Measurements from ENCODE around the gene NLGN1. TPM values are rescaled to one million over a fixed set of nuclear protein-coding genes. Genes with fewer than 3 reads are reported as not detected.
"Not testable (repeated sequence)": the region's sequence is repeated elsewhere in the genome, so short reads cannot be mapped to it uniquely, and the experiment has no call there.

Gene NLGN1
- total and polyA plus RNA-seq, 2 of the 8 experiments (the other 6 are each of a cell fraction or from before 2014, with no cell fraction given) = 7.8 to 14.8 TPM

DNA sequence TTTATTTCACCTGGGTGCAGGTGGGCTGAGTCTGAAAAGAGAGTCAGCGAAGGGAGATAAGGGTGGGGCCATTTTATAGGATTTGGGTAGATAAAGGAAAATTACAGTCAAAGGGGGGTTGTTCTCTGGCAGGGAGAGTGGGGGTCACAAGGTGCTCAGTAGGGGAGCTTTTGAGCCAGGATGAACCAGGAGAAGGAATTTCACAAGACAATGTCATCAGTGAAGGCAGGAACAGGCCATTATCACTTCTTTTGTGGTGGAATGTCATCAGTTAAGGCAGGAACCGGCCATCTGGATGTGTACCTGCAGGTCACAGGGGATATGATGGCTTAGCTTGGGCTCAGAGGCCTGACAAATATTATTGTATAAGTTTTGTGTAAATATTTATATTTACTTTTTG is 44.4 kb upstream of the NLGN1 start:
- H2AFZ ChIP-seq (ENCODE audit: low read length); H3K4me3 ChIP-seq (ENCODE audit: extremely low read depth in 1 of 4, insufficient read depth in 2 of 4, low read depth in 3 of 4, low read length in 4 of 4); H3K27ac ChIP-seq (ENCODE audit: low read depth, low read length); H3K18ac ChIP-seq (ENCODE audit: extremely low read depth, low read length); H3K9me3 ChIP-seq (ENCODE audit: insufficient read depth in 2 of 2, low read depth in 1 of 2, low read length in 1 of 2); FAIRE-seq; H3K56ac ChIP-seq (replicated peaks; ENCODE audit: insufficient read length, low read depth, low read length); H4K20me1 ChIP-seq (replicated peaks in 1 of 2; ENCODE audit: control insufficient read depth in 1 of 2, insufficient read depth in 2 of 2, low read length in 2 of 2); H3K9ac ChIP-seq (replicated peaks in 1 of 4; ENCODE audit: extremely low read depth in 1 of 4, low read depth in 3 of 4, low read length in 3 of 4); H4K8ac ChIP-seq (ENCODE audit: extremely low read depth, insufficient read depth, low read length); H3K79me2 ChIP-seq (ENCODE audit: control insufficient read depth in 1 of 2, insufficient read depth in 2 of 2, low read length in 2 of 2); H2BK15ac ChIP-seq (ENCODE audit: low read length); H4K5ac ChIP-seq (ENCODE audit: insufficient read length, low read depth, low read length); H3K23me2 ChIP-seq (ENCODE audit: low read depth, low read length); H3K79me1 ChIP-seq (ENCODE audit: low read depth, low read length); H2BK120ac ChIP-seq (replicated peaks; ENCODE audit: low read depth, low read length); H2BK20ac ChIP-seq (ENCODE audit: low read length); H3K4me2 ChIP-seq (ENCODE audit: insufficient read depth in 1 of 2, low read depth in 2 of 2, low read length in 2 of 2); H2AK5ac ChIP-seq (ENCODE audit: low read depth, low read length); H3K14ac ChIP-seq (ENCODE audit: insufficient read length); H4K91ac ChIP-seq (replicated peaks; ENCODE audit: insufficient read length, low read length); H3K4ac ChIP-seq (replicated peaks; ENCODE audit: insufficient read length, low read depth, low read length); H2BK12ac ChIP-seq (ENCODE audit: low read depth, low read length); H3K36me3 ChIP-seq (ENCODE audit: control insufficient read depth in 2 of 4, insufficient read depth in 4 of 4, low read length in 3 of 4); H3K23ac ChIP-seq (ENCODE audit: insufficient read length); H3K27me3 ChIP-seq (replicated peaks in 1 of 4; ENCODE audit: control insufficient read depth in 3 of 4, extremely low read depth in 1 of 4, insufficient read depth in 3 of 4, low read length in 3 of 4); CTCF ChIA-PET (ENCODE audit: partially characterized antibody); H2BK5ac ChIP-seq (ENCODE audit: low read depth, low read length); H3K4me1 ChIP-seq (replicated peaks in 1 of 4; ENCODE audit: control insufficient read depth in 3 of 4, insufficient read depth in 4 of 4, low read length in 3 of 4); POLR2A ChIA-PET (ENCODE audit: partially characterized antibody): not testable (repeated sequence)
- TF ChIP-seq TCF12 (IDR thresholded peaks at IDR 0.05; ENCODE audit: low read depth, low read length) = 0 out of 2 replicates have a peak, but pooled peaks have one; percentile 14
- peak in 1 of 2 experiments; percentile 46 for DNase-seq (ENCODE audit: low read depth in 1 of 2, low spot score in 2 of 2)
- 64% methylated on average over 2 of the region's 2 CpGs; no CpG with 5 or more reads in 1 of the 2 experiments for WGBS, 2 experiments (ENCODE audit: extremely low coverage in 1 of 2, insufficient coverage in 1 of 2, insufficient read length in 1 of 2, insufficient replicate concordance in 2 of 2, low coverage in 1 of 2, low lambda C conversion rate in 2 of 2, missing lambda C conversion rate in 1 of 2)
